HepG2 (cell line): ENCODE data around the gene ZNF544. TPM values are rescaled to one million over a fixed set of nuclear protein-coding genes. Genes with fewer than 3 reads are reported as not detected.

Source experiments
- ATAC-seq: fragments of 200-7000 bp; cut with Tn5 transposase; 3 replicates; pipeline ENCODE4 v1.9.1; 2020; ENCODE audit warnings: mild to moderate bottlenecking, moderate library complexity
- BruUV-seq: library from RNA; stranded (reverse); fragments of 400-500 nt; replicated peaks from 2 replicates; lab custom pipeline; 2021; lab: Mats Ljungman, UMichigan
- CTCF ChIA-PET: fragments of 300-600 bp; formaldehyde crosslinking; extraction: SDS; loops from one replicate; lab custom pipeline; 2021; ENCODE audit warnings: low total read pairs, inconsistent platforms, low intra/inter-chr PET ratio; lab: Yijun Ruan, JAX
- POLR2A ChIA-PET: fragments of 350-600 bp; sonication (Branson Sonifier 250); formaldehyde crosslinking; loops from one replicate; lab custom pipeline; 2020; ENCODE audit warnings: antibody characterized with exemption, inconsistent platforms; lab: Yijun Ruan, JAX
- DNase-seq: peaks from one replicate; pipeline ENCODE4 v3.0.0-alpha.2; 2015; ENCODE audit warnings: low spot score
- FAIRE-seq: peaks from 3 replicates; lab custom pipeline; 2011; peaks lifted over from hg19 to GRCh38; lab: Jason Lieb, UNC
- H2AFZ ChIP-seq: one replicate; pipeline ENCODE4 v1.6.1; 2011; ENCODE audit warnings: low read length, inconsistent platforms
- H3K27ac ChIP-seq: fragments of 300-600 bp; 3 replicates; pipeline ENCODE4 v1.8.0; 2011; ENCODE audit warnings: mixed run types, mild to moderate bottlenecking, mixed read lengths, low read length, inconsistent platforms; ENCODE audit not compliant: insufficient read depth; ENCODE audit errors: extremely low read length
- H3K27me3 ChIP-seq, 2 experiments: fragments of 200-600 bp in 1 of 2; 2 replicates in 1 of 2; 3 replicates in 1 of 2; pipeline versions ENCODE4 v1.6.0 to v1.8.0; 2011; ENCODE audit warnings: low read length in 2 of 2, mild to moderate bottlenecking in 2 of 2, moderate library complexity in 2 of 2, inconsistent platforms in 1 of 2; ENCODE audit not compliant: insufficient read depth in 2 of 2, control insufficient read depth in 1 of 2
- H3K36me3 ChIP-seq, 2 experiments: fragments of 200-600 bp in 1 of 2; replicated peaks in 1 of 2; 2 replicates in 1 of 2; 3 replicates in 1 of 2; pipeline versions ENCODE4 v1.5.1 to v1.8.0; 2011; ENCODE audit warnings: low read length in 2 of 2, inconsistent platforms in 1 of 2; ENCODE audit not compliant: insufficient read depth in 2 of 2, control insufficient read depth in 1 of 2
- H3K4me1 ChIP-seq: 2 replicates; pipeline ENCODE4 v1.5.1; 2012; ENCODE audit warnings: low read length, inconsistent platforms; ENCODE audit not compliant: insufficient read depth
- H3K4me2 ChIP-seq: 2 replicates; pipeline ENCODE4 v1.6.0; 2011; ENCODE audit warnings: low read depth, low read length, inconsistent platforms
- H3K4me3 ChIP-seq, 3 experiments: fragments of 200-600 bp in 1 of 3; sonication (generic), shearing (Covaris generic) in 1 of 3; replicated peaks in 1 of 3; 2 replicates each; pipeline ENCODE4 v1.5.1; 2011 to 2016; ENCODE audit warnings: low read length in 3 of 3, inconsistent platforms in 2 of 3, low read depth in 2 of 3, mild to moderate bottlenecking in 2 of 3, control low read depth in 1 of 3, mixed read lengths in 1 of 3; ENCODE audit not compliant: insufficient read depth in 1 of 3
- H3K79me2 ChIP-seq: one replicate; pipeline ENCODE4 v1.6.1; 2011; ENCODE audit warnings: low read length, inconsistent platforms; ENCODE audit not compliant: insufficient read depth
- H3K9ac ChIP-seq: 2 replicates; pipeline ENCODE4 v1.6.0; 2011; ENCODE audit warnings: mild to moderate bottlenecking, low read depth, low read length, inconsistent platforms; ENCODE audit not compliant: insufficient read depth
- H3K9me3 ChIP-seq: 2 replicates; pipeline ENCODE4 v1.5.1; 2012; ENCODE audit warnings: mild to moderate bottlenecking, low read length
- H4K20me1 ChIP-seq: 2 replicates; pipeline ENCODE4 v1.6.0; 2011; ENCODE audit warnings: inconsistent platforms, mild to moderate bottlenecking, low read length, moderate library complexity; ENCODE audit not compliant: insufficient read depth
- ARID2 ChIP-seq: sonication (generic); formaldehyde crosslinking; IDR thresholded peaks from 2 replicates; pipeline ENCODE4 v1.8.1; 2022; ENCODE audit warnings: mild to moderate bottlenecking, missing genetic modification reagents, borderline replicate concordance
- CTCF ChIP-seq: sonication (generic); formaldehyde crosslinking; IDR thresholded peaks from 2 replicates; pipeline ENCODE4 v1.5.0; 2020; ENCODE audit warnings: mild to moderate bottlenecking, missing genetic modification reagents, moderate library complexity
- DRAP1 ChIP-seq: IDR thresholded peaks from 2 replicates; pipeline ENCODE4 v1.6.1; 2016; ENCODE audit warnings: missing genetic modification reagents, missing compliant biosample characterization
- FOXM1 ChIP-seq: sonication (generic); formaldehyde crosslinking; IDR thresholded peaks from 2 replicates; pipeline ENCODE4 v1.5.0; 2020; ENCODE audit warnings: missing genetic modification reagents
- KLF12 ChIP-seq: sonication (generic); formaldehyde crosslinking; IDR thresholded peaks from 2 replicates; pipeline ENCODE4 v1.4.0; 2020; ENCODE audit warnings: missing genetic modification reagents, borderline replicate concordance
- MLX ChIP-seq: IDR thresholded peaks from 2 replicates; pipeline ENCODE4 v1.6.1; 2016
- NR2F6 ChIP-seq, 2 experiments: IDR thresholded peaks; 2 replicates each; pipeline ENCODE4 v1.6.1; 2016; ENCODE audit warnings: antibody characterized with exemption in 1 of 2, mild to moderate bottlenecking in 1 of 2
- RAD51 ChIP-seq: fragments of 450-650 bp; IDR thresholded peaks from 2 replicates; pipeline ENCODE4 v1.6.1; 2016; ENCODE audit warnings: borderline replicate concordance
- ZNF101 ChIP-seq: sonication (generic); formaldehyde crosslinking; IDR thresholded peaks from 2 replicates; pipeline ENCODE4 v1.4.0; 2020; ENCODE audit warnings: mild to moderate bottlenecking, low read depth, missing genetic modification reagents, borderline replicate concordance
- ZNF263 ChIP-seq: sonication (generic); formaldehyde crosslinking; IDR thresholded peaks from 2 replicates; pipeline ENCODE4 v1.4.0; 2020; ENCODE audit warnings: missing genetic modification reagents
- ZNF530 ChIP-seq: sonication (generic); formaldehyde crosslinking; IDR thresholded peaks from 2 replicates; pipeline ENCODE4 v1.5.0; 2020; ENCODE audit warnings: low read depth, mild to moderate bottlenecking, missing genetic modification reagents
- ZNF564 ChIP-seq: sonication (generic); formaldehyde crosslinking; IDR thresholded peaks from 2 replicates; pipeline ENCODE4 v1.8.1; 2023; ENCODE audit warnings: mild to moderate bottlenecking, missing genetic modification reagents
- ZNF792 ChIP-seq: IDR thresholded peaks from 2 replicates; pipeline ENCODE4 v1.6.1; 2016
- ZNF850 ChIP-seq: sonication (generic); formaldehyde crosslinking; conservative IDR thresholded peaks from 2 replicates; pipeline ENCODE4 v1.9.0; 2021; ENCODE audit warnings: mild to moderate bottlenecking, missing genetic modification reagents
- WGBS: methylation state at CpG from one replicate; pipeline ENCODE4 v1.1.6; 2017; ENCODE audit warnings: low lambda C conversion rate; 5-methylcytosine and 5-hydroxymethylcytosine counted together
- in situ Hi-C: cut with HindIII; loops from 2 replicates; pipeline ENCODE4 v1.10.0; 2017; ENCODE audit warnings: low pct_unique_long_range_greater_than_20kb; ENCODE audit not compliant: extremely low pct_ligation_motif_present
- intact Hi-C: fragments of 100-400 bp; cut with micrococcal nuclease; formaldehyde crosslinking; loops from one replicate; pipeline ENCODE4 v1.10.0; 2022; ENCODE audit not compliant: unreplicated experiment
- polyA plus RNA-seq, 8 experiments: library from polyadenylated mRNA; depleted of rRNA in 3 of 8; stranded (reverse) in 7 of 8; unstranded in 1 of 8; fragments of >200 nt; fragmentation: Illumina TruSeq in 4 of 8; extraction: Trizol in 4 of 8; gene quantifications; 2 replicates each; pipeline versions ENCODE4 v1.2.1 to v1.2.3, GENCODE V29; 2011 to 2016; ENCODE audit warnings: low read depth in 4 of 8, missing spikeins in 1 of 8, mixed read lengths in 1 of 8; ENCODE audit not compliant: insufficient read depth in 1 of 8
- total RNA-seq, 5 experiments: library from RNA; depleted of rRNA; stranded (reverse); fragments of >200 nt; fragmentation: Illumina TruSeq; extraction: Trizol; gene quantifications; 2 replicates each; pipeline ENCODE4 v1.2.3, GENCODE V29; 2016; ENCODE audit warnings: low read depth in 1 of 5

The ZNF544 gene
- total and polyA plus RNA-seq, 2 of the 13 experiments (the other 11 are each of a cell fraction or from before 2014, with no cell fraction given) = 13.1 to 17.0 TPM

- H3K4me3 ChIP-seq = peak overlapping the region; percentile 35 to 86 (median 85); a peak in 5 of 6 replicates
- H3K4me2 ChIP-seq = peak overlapping the region; percentile 72
- TSS peak; percentile 90 for BruUV-seq
- no peaks in the 10 kb centered on the region for H4K20me1 ChIP-seq
- peaks cover 4 to 10% of the 10 kb centered on the region in 2 experiments; a peak in 4 of 5 replicates for H3K36me3 ChIP-seq
- H3K9me3 ChIP-seq = peaks cover 11% of the 10 kb centered on the region
- TF ChIP-seq ZNF530 (CRISPR knock-in tag) (no peak), FOXM1 (CRISPR knock-in tag) (no peak), RAD51 (no peak), MLX (CRISPR knock-in tag) (no peak), ZNF792 (CRISPR knock-in tag) (no peak)
- peak; percentile 65 for ATAC-seq
- no peak for DNase-seq
- H2AFZ ChIP-seq = no peak overlapping the region
- intact Hi-C loops = loop anchor here (5.0 kb wide), 1 partner anchor 46 kb away; the partner anchor contains the start of gene ZNF274
- ChIA-PET POLR2A (interaction anchor here (1.1 to 2.4 kb wide), 8 partner anchors 10 to 292 kb away, joined by 3 to 13 read pairs (median 5); partner anchors contain the start of genes ZBTB45, ZNF274, ZNF497 and ZNF8), CTCF (no interaction called here)
- H3K79me2 ChIP-seq = peaks cover 8% of the 10 kb centered on the region
- H3K4me1 ChIP-seq = peaks cover 18% of the 10 kb centered on the region
- in situ Hi-C loops = no loop called here
- H3K27ac ChIP-seq = peak overlapping the region; percentile 75
- WGBS = 20% methylated on average over 15 of the region's 23 CpGs
- no peak for FAIRE-seq
- peak overlapping the region; percentile 82 for H3K9ac ChIP-seq
- H3K27me3 ChIP-seq = no peaks in the 10 kb centered on the region
Measured at GRCh38 chr19:58227964-58228584, 640 bp upstream of the ZNF544 start.

GRCh38 chr19:58229255-58229639, 533 bp downstream of the ZNF544 start:
- intact Hi-C loops = loop anchor here (5.0 kb wide), 1 partner anchor 47 kb away; the partner anchor contains the start of gene ZNF274
- Histone ChIP-seq H3K9ac (peak overlapping the region; percentile 82), H3K36me3 (peaks cover 4 to 13% of the 10 kb centered on the region in 2 experiments), H2AFZ (no peak overlapping the region), H3K9me3 (peaks cover 20% of the 10 kb centered on the region), H3K4me2 (peak overlapping the region; percentile 72), H3K27ac (peak overlapping the region; percentile 75), H3K4me3 (peak overlapping the region; percentile 35 to 86 (median 85)), H3K79me2 (peaks cover 8% of the 10 kb centered on the region), H3K4me1 (peaks cover 18% of the 10 kb centered on the region), H3K27me3 (no peaks in the 10 kb centered on the region), H4K20me1 (no peaks in the 10 kb centered on the region)
- peak; percentile 30 for DNase-seq
- ChIA-PET CTCF (no interaction called here), POLR2A (interaction anchor here (1.1 to 2.4 kb wide), 7 partner anchors 8 to 291 kb away, joined by 3 to 13 read pairs (median 5); partner anchors contain the start of genes ZBTB45, ZNF274, ZNF497 and ZNF8)
- in situ Hi-C loops = no loop called here
- no peak for FAIRE-seq
- ATAC-seq = peak; percentile 47
- WGBS = 62% methylated on average over 6 of the region's 13 CpGs
- TF ChIP-seq ZNF101 (CRISPR knock-in tag) (no peak), CTCF (peak; percentile 43), ARID2 (0 out of 2 replicates have a peak, but pooled peaks have one; percentile 24), ZNF564 (CRISPR knock-in tag) (0 out of 2 replicates have a peak, but pooled peaks have one; percentile 37), NR2F6 (IDR thresholded peaks at IDR 0.05) (no peak), NR2F6 (CRISPR knock-in tag; IDR thresholded peaks at IDR 0.05) (0 out of 2 replicates have a peak, but pooled peaks have one; percentile 14), ZNF850 (no peak), DRAP1 (no peak), KLF12 (0 out of 2 replicates have a peak, but pooled peaks have one; percentile 8), ZNF263 (no peak)
- no TSS peak for BruUV-seq
